Neural cell (in vitro differentiated cells): ENCODE measurements around the gene PAWR. TPM values are rescaled to one million over a fixed set of nuclear protein-coding genes. Genes with fewer than 3 reads are reported as not detected.

Experiments used
- H2AFZ ChIP-seq: fragments of 200-600, 300-800 bp; sonication (generic), shearing (Covaris generic); 2 replicates; pipeline ENCODE4 v1.6.0; 2014; ENCODE audit warnings: low read depth, mild to moderate bottlenecking, antibody characterized with exemption, low read length, moderate library complexity
- H3F3A ChIP-seq: fragments of 200-600 bp; shearing (Covaris generic); 2 replicates; pipeline ENCODE4 v1.6.1; 2016; ENCODE audit warnings: mild to moderate bottlenecking, moderate library complexity, mixed read lengths, antibody characterized with exemption, low read length; ENCODE audit not compliant: insufficient read depth, poor library complexity, severe bottlenecking
- H3K27ac ChIP-seq: fragments of 200-600, 300-800 bp; sonication (generic), shearing (Covaris generic); 2 replicates; pipeline ENCODE4 v1.5.1; 2014; ENCODE audit warnings: mild to moderate bottlenecking, low read length, moderate library complexity
- H3K27me3 ChIP-seq: fragments of 300-800, 200-600 bp; sonication (generic), shearing (Covaris generic); 2 replicates; pipeline ENCODE4 v1.6.0; 2014; ENCODE audit warnings: mild to moderate bottlenecking, low read depth, low read length, moderate library complexity; ENCODE audit not compliant: insufficient read depth
- H3K36me3 ChIP-seq: fragments of 300-800, 200-600 bp; sonication (generic), shearing (Covaris generic); 2 replicates; pipeline ENCODE4 v1.5.1; 2014; ENCODE audit warnings: mild to moderate bottlenecking, antibody characterized with exemption, low read length, moderate library complexity; ENCODE audit not compliant: insufficient read depth
- H3K4me2 ChIP-seq: fragments of 300-800, 200-600 bp; sonication (generic), shearing (Covaris generic); 2 replicates; pipeline ENCODE4 v1.6.0; 2014; ENCODE audit warnings: mild to moderate bottlenecking, low read length
- H3K4me3 ChIP-seq: fragments of 300-800, 200-600 bp; sonication (generic), shearing (Covaris generic); 2 replicates; pipeline ENCODE4 v1.5.1; 2014; ENCODE audit warnings: mild to moderate bottlenecking, low read length, moderate library complexity
- H3K79me2 ChIP-seq: fragments of 200-600 bp; shearing (Covaris generic); replicated peaks from 2 replicates; pipeline ENCODE4 v1.6.0; 2014; ENCODE audit warnings: mild to moderate bottlenecking, low read length, moderate library complexity; ENCODE audit not compliant: insufficient read depth
- H3K9ac ChIP-seq: fragments of 300-800, 200-600 bp; sonication (generic), shearing (Covaris generic); 2 replicates; pipeline ENCODE4 v1.6.1; 2016; ENCODE audit warnings: mild to moderate bottlenecking, low read length, mixed read lengths
- H3K9me2 ChIP-seq: fragments of 200-600 bp; shearing (Covaris generic); 2 replicates; pipeline ENCODE4 v1.6.1; 2016; ENCODE audit warnings: mild to moderate bottlenecking, low read length, mixed read lengths; ENCODE audit not compliant: insufficient read depth
- H3K9me3 ChIP-seq: fragments of 200-600, 300-800 bp; sonication (generic), shearing (Covaris generic); 2 replicates; pipeline ENCODE4 v1.6.1; 2016; ENCODE audit warnings: mild to moderate bottlenecking, mixed run types, low read length, moderate library complexity, mixed read lengths
- H4K20me1 ChIP-seq: fragments of 200-600 bp; shearing (Covaris generic); 2 replicates; pipeline ENCODE4 v1.6.1; 2016; ENCODE audit warnings: mild to moderate bottlenecking, mixed run types; ENCODE audit not compliant: insufficient read depth
- EP300 ChIP-seq: fragments of 450-650 bp; conservative IDR thresholded peaks from 2 replicates; pipeline ENCODE4 v1.6.1; 2014; ENCODE audit warnings: antibody characterized with exemption, mild to moderate bottlenecking, moderate library complexity; ENCODE audit not compliant: poor library complexity, severe bottlenecking
- EZH2 ChIP-seq: fragments of 200-600, 300-800 bp; shearing (Covaris generic), sonication (generic); IDR thresholded peaks from 2 replicates; pipeline ENCODE4 v1.6.1; 2014; ENCODE audit warnings: antibody characterized with exemption, low read length, borderline replicate concordance, mild to moderate bottlenecking; ENCODE audit not compliant: insufficient read depth, poor library complexity, severe bottlenecking
- MXI1 ChIP-seq: fragments of 450-650 bp; conservative IDR thresholded peaks from 2 replicates; pipeline ENCODE4 v1.6.1; 2014; ENCODE audit warnings: antibody characterized with exemption, mild to moderate bottlenecking; ENCODE audit not compliant: poor library complexity, severe bottlenecking
- POLR2AphosphoS5 ChIP-seq: IDR thresholded peaks from 2 replicates; pipeline ENCODE4 v1.6.1; 2012
- RAD21 ChIP-seq: fragments of 450-650 bp; conservative IDR thresholded peaks from 2 replicates; pipeline ENCODE4 v1.6.1; 2014; ENCODE audit warnings: antibody characterized with exemption, mild to moderate bottlenecking, moderate library complexity
- SMC3 ChIP-seq: fragments of 450-650 bp; conservative IDR thresholded peaks from 2 replicates; pipeline ENCODE4 v1.6.1; 2014; ENCODE audit warnings: antibody characterized with exemption, mild to moderate bottlenecking, moderate library complexity; ENCODE audit not compliant: poor library complexity
- TAF1 ChIP-seq: IDR thresholded peaks from 2 replicates; pipeline ENCODE4 v1.6.1; 2012; ENCODE audit warnings: low read depth
- polyA plus RNA-seq: library from polyadenylated mRNA; depleted of rRNA; stranded (reverse); fragments of >200 nt; gene quantifications from 2 replicates; pipeline ENCODE4 v1.2.3, GENCODE V29; 2014
- TF ChIP-seq, protein P1 (sequence below): fragments of 450-650 bp; IDR thresholded peaks from 2 replicates; pipeline ENCODE4 v1.5.1; 2014; ENCODE audit warnings: antibody characterized with exemption, mild to moderate bottlenecking, moderate library complexity; ENCODE audit not compliant: poor library complexity, severe bottlenecking
- TF ChIP-seq, protein P2 (sequence below): IDR thresholded peaks from 2 replicates; pipeline ENCODE4 v1.6.1; 2012; ENCODE audit warnings: borderline replicate concordance

PAWR gene
- polyA plus RNA-seq, 1 donor from 2014 or later: 13.4 TPM

DNA sequence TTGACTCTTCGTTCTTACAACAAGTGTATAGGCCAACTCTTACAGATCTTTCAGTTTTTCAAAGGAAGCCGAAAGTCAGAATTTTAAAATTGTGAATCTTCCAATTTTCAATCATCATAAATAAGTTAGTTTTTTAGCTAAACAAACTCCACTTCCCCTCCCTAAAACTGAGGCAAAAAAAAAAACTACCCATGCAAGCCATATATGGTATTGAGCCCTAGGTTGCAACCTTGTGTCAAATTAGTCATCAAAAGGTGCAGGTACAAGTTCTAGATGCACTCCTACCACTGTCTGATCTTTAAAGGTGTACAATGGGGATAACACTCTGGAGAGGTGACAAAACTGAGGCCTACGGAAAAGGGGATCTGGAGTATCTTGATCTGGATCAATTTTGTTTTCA lies 97.9 kb downstream of the PAWR start:
- Histone ChIP-seq H3K4me2 (no peak overlapping the region), H3K27ac (no peak overlapping the region), H3K9me3 (no peaks in the 10 kb centered on the region), H3K27me3 (no peaks in the 10 kb centered on the region), H3F3A (no peaks in the 10 kb centered on the region), H4K20me1 (no peaks in the 10 kb centered on the region), H2AFZ (no peak overlapping the region), H3K9ac (no peak overlapping the region), H3K36me3 (no peaks in the 10 kb centered on the region), H3K9me2 (no peaks in the 10 kb centered on the region), H3K4me3 (no peak overlapping the region), H3K79me2 (no peaks in the 10 kb centered on the region)
- TF ChIP-seq, protein P1, sequence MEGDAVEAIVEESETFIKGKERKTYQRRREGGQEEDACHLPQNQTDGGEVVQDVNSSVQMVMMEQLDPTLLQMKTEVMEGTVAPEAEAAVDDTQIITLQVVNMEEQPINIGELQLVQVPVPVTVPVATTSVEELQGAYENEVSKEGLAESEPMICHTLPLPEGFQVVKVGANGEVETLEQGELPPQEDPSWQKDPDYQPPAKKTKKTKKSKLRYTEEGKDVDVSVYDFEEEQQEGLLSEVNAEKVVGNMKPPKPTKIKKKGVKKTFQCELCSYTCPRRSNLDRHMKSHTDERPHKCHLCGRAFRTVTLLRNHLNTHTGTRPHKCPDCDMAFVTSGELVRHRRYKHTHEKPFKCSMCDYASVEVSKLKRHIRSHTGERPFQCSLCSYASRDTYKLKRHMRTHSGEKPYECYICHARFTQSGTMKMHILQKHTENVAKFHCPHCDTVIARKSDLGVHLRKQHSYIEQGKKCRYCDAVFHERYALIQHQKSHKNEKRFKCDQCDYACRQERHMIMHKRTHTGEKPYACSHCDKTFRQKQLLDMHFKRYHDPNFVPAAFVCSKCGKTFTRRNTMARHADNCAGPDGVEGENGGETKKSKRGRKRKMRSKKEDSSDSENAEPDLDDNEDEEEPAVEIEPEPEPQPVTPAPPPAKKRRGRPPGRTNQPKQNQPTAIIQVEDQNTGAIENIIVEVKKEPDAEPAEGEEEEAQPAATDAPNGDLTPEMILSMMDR: no peak
- no peak for TF ChIP-seq MXI1
- TF ChIP-seq TAF1: no peak
- TF ChIP-seq EZH2: no peak
- TF ChIP-seq SMC3: no peak
- TF ChIP-seq, protein P2, sequence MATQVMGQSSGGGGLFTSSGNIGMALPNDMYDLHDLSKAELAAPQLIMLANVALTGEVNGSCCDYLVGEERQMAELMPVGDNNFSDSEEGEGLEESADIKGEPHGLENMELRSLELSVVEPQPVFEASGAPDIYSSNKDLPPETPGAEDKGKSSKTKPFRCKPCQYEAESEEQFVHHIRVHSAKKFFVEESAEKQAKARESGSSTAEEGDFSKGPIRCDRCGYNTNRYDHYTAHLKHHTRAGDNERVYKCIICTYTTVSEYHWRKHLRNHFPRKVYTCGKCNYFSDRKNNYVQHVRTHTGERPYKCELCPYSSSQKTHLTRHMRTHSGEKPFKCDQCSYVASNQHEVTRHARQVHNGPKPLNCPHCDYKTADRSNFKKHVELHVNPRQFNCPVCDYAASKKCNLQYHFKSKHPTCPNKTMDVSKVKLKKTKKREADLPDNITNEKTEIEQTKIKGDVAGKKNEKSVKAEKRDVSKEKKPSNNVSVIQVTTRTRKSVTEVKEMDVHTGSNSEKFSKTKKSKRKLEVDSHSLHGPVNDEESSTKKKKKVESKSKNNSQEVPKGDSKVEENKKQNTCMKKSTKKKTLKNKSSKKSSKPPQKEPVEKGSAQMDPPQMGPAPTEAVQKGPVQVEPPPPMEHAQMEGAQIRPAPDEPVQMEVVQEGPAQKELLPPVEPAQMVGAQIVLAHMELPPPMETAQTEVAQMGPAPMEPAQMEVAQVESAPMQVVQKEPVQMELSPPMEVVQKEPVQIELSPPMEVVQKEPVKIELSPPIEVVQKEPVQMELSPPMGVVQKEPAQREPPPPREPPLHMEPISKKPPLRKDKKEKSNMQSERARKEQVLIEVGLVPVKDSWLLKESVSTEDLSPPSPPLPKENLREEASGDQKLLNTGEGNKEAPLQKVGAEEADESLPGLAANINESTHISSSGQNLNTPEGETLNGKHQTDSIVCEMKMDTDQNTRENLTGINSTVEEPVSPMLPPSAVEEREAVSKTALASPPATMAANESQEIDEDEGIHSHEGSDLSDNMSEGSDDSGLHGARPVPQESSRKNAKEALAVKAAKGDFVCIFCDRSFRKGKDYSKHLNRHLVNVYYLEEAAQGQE: no peak

DNA sequence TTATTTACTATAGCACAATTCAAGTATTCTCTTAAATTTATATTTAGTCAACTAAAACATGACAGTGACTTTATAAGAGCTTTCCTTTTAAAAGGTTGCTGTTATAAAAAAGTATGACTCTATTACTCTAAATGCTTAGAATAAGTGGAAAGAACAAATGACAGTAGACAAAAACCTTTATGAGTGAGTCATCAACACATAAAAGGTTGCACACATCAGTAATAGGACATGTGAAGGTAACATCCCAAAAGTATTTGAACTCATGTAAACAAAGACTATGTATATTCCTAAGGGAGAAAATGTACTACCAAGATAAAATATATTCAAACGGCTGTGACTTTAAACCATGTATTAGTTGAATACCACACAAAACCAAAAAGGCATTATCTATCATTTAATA lies 98.8 kb downstream of the PAWR start:
- H3K79me2 ChIP-seq: no peaks in the 10 kb centered on the region
- H3K36me3 ChIP-seq: no peaks in the 10 kb centered on the region
- H3K4me2 ChIP-seq: no peak overlapping the region
- no peaks in the 10 kb centered on the region for H3K27me3 ChIP-seq
- no peaks in the 10 kb centered on the region for H3K9me3 ChIP-seq
- TF ChIP-seq, protein P1: no peak
- TF ChIP-seq EZH2: no peak
- no peak for TF ChIP-seq MXI1
- TF ChIP-seq POLR2AphosphoS5: no peak
- no peak for TF ChIP-seq EP300
- TF ChIP-seq RAD21: no peak
- no peak overlapping the region for H3K27ac ChIP-seq
- no peak overlapping the region for H2AFZ ChIP-seq
- H3K4me3 ChIP-seq: no peak overlapping the region
- H4K20me1 ChIP-seq: no peaks in the 10 kb centered on the region
- H3K9me2 ChIP-seq: no peaks in the 10 kb centered on the region
- H3K9ac ChIP-seq: no peak overlapping the region
- no peaks in the 10 kb centered on the region for H3F3A ChIP-seq
